RWPE2 (cell line): ENCODE results near the gene SDC3.

Experiments used
- ATAC-seq: fragments of 200-7000 bp; cut with Tn5 transposase; 3 replicates; pipeline ENCODE4 v1.9.1; 2021; ENCODE audit warnings: low read depth
- DNase-seq: peaks from one replicate; pipeline ENCODE4 v3.0.0-alpha.2; 2020; ENCODE audit warnings: low spot score
- H3K27ac ChIP-seq: fragments of 450-650 bp; 2 replicates; pipeline ENCODE4 v1.5.1; 2017; ENCODE audit warnings: mild to moderate bottlenecking; ENCODE audit not compliant: poor library complexity, severe bottlenecking
- H3K27me3 ChIP-seq: fragments of 250-450 bp; sonication (Bioruptor Pico); 2 replicates; pipeline ENCODE4 v1.5.1; 2021; ENCODE audit warnings: mild to moderate bottlenecking, moderate library complexity; ENCODE audit not compliant: insufficient read depth, poor library complexity, severe bottlenecking
- H3K36me3 ChIP-seq: fragments of 250-450 bp; sonication (Bioruptor Pico); 2 replicates; pipeline ENCODE4 v1.5.1; 2020; ENCODE audit warnings: low read depth, mild to moderate bottlenecking, moderate library complexity
- H3K4me1 ChIP-seq: fragments of 250-450 bp; sonication (Bioruptor Pico); 2 replicates; pipeline ENCODE4 v1.5.1; 2021; ENCODE audit warnings: mild to moderate bottlenecking, moderate library complexity; ENCODE audit not compliant: insufficient read depth, poor library complexity, severe bottlenecking
- H3K4me3 ChIP-seq: fragments of 250-450 bp; sonication (Bioruptor Pico); 2 replicates; pipeline ENCODE4 v1.5.1; 2021; ENCODE audit warnings: mild to moderate bottlenecking, moderate library complexity; ENCODE audit not compliant: severe bottlenecking
- H3K9me3 ChIP-seq: fragments of 250-450 bp; sonication (Bioruptor Pico); 2 replicates; pipeline ENCODE4 v1.5.1; 2021; ENCODE audit warnings: mild to moderate bottlenecking, moderate library complexity; ENCODE audit not compliant: severe bottlenecking
- TF ChIP-seq, protein P1 (sequence below): fragments of 450-650 bp; IDR thresholded peaks from one replicate; pipeline ENCODE4 v1.5.1; 2017; ENCODE audit warnings: mild to moderate bottlenecking, moderate library complexity; ENCODE audit not compliant: poor library complexity, severe bottlenecking

Gene SDC3

DNA sequence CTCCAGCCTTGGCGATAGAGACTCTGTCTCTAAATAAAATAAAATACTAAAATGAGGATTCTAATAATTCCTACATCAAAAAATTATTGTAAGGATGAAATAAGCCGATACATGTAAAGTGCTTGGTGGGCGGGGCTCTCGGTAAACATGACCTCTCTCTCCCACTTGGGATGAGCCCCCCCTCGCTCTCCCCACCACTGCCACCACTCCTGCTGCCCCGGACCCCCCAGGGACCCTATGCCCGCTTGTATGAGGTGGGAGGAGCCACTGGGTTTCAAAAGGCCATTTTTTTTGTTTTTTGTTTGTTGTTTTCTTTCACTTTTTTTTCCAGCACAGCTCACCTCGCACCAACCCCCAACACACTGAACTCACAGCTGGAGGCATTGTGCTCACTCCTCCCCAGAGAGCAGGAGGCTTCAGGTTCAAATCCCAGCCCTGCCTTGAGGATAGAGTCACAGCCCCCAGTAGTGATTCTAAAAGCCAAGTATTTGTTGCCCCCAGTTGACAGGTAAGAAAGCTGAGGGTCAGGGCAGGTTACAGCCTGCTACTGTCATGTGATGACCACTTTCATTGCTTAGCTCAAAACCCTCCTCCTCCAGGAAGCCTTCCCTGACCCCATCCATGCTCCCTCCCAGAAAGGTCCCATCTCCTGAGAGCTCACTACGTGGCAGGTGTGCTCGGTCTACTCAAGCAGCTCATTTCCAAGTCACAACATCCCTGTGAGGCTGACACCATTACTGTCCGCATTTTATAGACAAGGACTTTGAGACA lies 4.2 kb downstream of the SDC3 start:
- peaks cover 6% of the 10 kb centered on the region for H3K4me1 ChIP-seq
- H3K9me3 ChIP-seq = no peaks in the 10 kb centered on the region
- H3K36me3 ChIP-seq = no peaks in the 10 kb centered on the region
- no peaks in the 10 kb centered on the region for H3K27me3 ChIP-seq
- TF ChIP-seq, protein P1, sequence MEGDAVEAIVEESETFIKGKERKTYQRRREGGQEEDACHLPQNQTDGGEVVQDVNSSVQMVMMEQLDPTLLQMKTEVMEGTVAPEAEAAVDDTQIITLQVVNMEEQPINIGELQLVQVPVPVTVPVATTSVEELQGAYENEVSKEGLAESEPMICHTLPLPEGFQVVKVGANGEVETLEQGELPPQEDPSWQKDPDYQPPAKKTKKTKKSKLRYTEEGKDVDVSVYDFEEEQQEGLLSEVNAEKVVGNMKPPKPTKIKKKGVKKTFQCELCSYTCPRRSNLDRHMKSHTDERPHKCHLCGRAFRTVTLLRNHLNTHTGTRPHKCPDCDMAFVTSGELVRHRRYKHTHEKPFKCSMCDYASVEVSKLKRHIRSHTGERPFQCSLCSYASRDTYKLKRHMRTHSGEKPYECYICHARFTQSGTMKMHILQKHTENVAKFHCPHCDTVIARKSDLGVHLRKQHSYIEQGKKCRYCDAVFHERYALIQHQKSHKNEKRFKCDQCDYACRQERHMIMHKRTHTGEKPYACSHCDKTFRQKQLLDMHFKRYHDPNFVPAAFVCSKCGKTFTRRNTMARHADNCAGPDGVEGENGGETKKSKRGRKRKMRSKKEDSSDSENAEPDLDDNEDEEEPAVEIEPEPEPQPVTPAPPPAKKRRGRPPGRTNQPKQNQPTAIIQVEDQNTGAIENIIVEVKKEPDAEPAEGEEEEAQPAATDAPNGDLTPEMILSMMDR = no peak
- no peak overlapping the region for H3K27ac ChIP-seq
- H3K4me3 ChIP-seq = no peak overlapping the region
- DNase-seq = peak; percentile 36
- no peak for ATAC-seq

- ATAC-seq = peak; percentile 32
- Histone ChIP-seq H3K4me1 (peaks cover 6% of the 10 kb centered on the region), H3K9me3 (no peaks in the 10 kb centered on the region), H3K27me3 (no peaks in the 10 kb centered on the region), H3K36me3 (no peaks in the 10 kb centered on the region), H3K27ac (peak overlapping the region; percentile 27), H3K4me3 (no peak overlapping the region)
- TF ChIP-seq, protein P1 = no peak
- DNase-seq = peak; percentile 19
Observed at GRCh38 chr1:30903343-30904034, 5.1 kb downstream of the SDC3 start.

DNA sequence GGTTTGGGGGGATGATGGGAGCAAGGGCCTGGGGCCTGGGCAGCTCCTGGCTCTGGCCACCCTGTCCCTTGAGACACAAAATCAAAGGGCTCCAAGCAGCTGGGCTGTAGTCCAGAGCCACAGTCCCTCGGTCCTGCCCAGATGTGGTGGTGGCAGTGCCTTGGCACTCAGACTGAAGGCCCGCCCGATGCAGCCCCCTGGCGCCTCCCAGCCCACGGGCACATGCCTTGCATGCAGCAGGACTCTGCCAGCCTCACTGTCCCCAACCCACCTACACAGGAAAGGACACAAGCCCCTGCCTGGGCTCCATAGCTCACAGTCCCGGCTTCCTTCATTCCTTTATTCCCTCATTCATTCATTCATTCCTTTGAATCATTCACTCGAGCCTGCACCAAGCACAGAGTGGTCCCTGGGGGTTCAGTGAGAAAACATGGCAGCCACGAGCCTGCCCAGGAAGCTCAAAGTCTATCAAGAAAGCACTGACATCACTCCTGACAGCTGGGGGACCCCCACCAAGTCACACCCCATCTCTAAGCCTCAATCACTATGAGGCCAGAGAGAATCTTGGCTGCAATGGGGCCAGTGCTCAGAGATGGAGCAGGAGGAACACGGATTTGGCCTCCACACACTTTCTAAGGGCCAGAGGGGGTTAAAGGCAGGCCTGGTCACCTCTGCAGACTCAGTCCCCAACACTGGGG lies 5.8 kb downstream of the SDC3 start:
- no peaks in the 10 kb centered on the region for H3K9me3 ChIP-seq
- TF ChIP-seq, protein P1 = no peak
- peaks cover 6% of the 10 kb centered on the region for H3K4me1 ChIP-seq
- no peak overlapping the region for H3K4me3 ChIP-seq
- DNase-seq = peak; percentile 46
- H3K27ac ChIP-seq = peak overlapping the region; percentile 27
- no peaks in the 10 kb centered on the region for H3K27me3 ChIP-seq
- H3K36me3 ChIP-seq = no peaks in the 10 kb centered on the region
- no peak for ATAC-seq

GRCh38 chr1:30901798-30902581 lies 6.6 kb downstream of the SDC3 start:
- Histone ChIP-seq H3K9me3 (no peaks in the 10 kb centered on the region), H3K4me3 (no peak overlapping the region), H3K4me1 (peaks cover 6% of the 10 kb centered on the region), H3K27ac (peak overlapping the region; percentile 27), H3K36me3 (no peaks in the 10 kb centered on the region), H3K27me3 (no peaks in the 10 kb centered on the region)
- ATAC-seq (no peak), DNase-seq (no peak)
- TF ChIP-seq, protein P1 = no peak
